Fibroblast of skin of back (primary cell): ENCODE results near the gene PDE1C.

ENCODE experiments used
- DNase-seq: peaks from one replicate; pipeline ENCODE4 v3.0.0-alpha.2; 2013

The PDE1C gene

DNA sequence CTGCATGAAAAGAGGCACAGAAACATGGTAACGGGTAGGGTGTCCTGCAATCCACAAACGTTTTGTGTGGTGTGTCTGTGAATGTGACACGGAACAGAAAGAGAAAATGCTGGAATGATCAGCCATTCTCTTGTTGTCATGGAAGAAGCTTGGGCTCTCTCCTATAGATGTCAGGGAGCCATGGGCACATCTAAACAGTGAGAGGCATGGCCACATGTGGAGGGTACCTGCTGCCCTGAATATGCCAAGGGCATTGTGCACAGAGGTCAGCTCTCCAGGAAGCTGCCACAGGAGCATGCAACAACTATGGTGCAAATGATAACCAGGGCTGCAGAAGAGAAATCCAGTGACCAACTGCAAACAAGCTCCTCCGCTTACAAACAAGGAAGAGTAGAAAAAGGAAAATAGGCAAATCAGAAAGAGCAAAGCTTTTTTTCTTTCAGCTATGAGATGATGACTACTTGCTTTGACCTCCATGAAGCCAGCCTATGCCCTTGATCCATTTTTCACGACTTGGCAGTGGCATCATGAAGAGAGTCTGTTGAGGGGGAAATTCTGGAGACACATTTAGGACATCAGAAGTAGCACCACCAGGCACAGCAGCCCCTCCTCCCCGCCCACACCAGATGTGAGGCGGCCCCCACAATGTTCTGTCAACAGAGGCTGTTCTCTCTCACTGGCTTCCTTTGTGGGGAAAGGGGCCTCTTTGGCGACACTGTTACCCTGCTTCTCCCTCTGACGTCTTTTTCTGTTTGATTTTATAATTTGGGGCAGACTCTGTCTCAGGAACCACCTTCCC, 4.8 kb upstream of the PDE1C start:
- no peak for DNase-seq

- DNase-seq: no peak
Observed at GRCh38 chr7:32073533-32073932, 3.3 kb upstream of the PDE1C start.

DNA sequence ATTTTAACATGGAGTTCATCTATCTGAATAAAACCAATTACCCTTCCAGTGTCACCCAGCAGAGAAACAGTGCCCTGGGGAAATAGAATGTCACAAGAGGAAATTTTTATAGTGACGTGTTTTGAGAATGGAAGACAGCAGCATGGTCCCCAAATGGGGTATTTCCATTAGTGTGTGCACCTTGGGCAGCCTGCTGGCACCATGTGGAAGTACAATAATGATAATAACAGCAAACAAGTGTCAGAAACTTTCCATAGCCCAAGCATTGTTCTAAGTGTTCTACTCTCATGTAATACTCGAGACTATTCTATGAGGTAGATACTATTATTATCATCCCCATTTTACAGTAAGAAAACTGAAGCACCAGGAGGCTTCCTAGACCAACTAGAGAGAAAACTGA, 2.2 kb upstream of the PDE1C start:
- DNase-seq: no peak

DNA sequence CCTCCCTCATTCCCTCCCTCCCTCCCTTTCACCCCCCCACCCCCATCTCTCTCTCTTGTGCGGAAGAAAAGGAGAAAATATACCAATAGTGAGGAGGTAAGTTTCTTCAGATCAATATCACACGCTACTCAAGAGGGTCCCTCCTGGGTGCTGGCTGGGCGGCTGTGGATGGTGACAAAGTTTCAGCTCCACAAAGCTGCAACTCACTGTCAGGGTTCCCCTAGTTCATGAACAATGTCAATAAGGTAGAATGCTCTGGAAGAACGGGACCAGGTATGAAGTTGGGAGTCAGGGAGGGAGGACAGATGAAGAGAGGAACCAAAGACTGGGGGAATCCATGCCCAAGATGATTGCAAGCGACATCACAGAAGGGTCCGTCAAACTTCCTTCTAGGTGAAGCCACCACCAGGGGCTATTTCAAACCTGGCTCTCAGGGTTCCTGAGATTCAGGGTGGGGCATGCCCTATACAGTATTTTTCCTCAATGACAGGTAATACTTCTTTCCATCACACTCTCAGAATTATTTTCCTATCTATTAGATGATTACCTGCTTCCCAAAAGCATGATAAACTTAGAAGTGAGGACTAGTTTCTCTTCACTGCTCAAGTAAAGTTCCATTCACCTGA, 1.4 kb upstream of the PDE1C start:
- no peak for DNase-seq

- DNase-seq: no peak
Observed at GRCh38 chr7:32070051-32070405, 179 bp downstream of the PDE1C start.

GRCh38 chr7:32069116-32069650, 1.0 kb downstream of the PDE1C start:
- no peak for DNase-seq

- DNase-seq: no peak
Observed at GRCh38 chr7:32068411-32069101, 1.7 kb downstream of the PDE1C start.

DNA sequence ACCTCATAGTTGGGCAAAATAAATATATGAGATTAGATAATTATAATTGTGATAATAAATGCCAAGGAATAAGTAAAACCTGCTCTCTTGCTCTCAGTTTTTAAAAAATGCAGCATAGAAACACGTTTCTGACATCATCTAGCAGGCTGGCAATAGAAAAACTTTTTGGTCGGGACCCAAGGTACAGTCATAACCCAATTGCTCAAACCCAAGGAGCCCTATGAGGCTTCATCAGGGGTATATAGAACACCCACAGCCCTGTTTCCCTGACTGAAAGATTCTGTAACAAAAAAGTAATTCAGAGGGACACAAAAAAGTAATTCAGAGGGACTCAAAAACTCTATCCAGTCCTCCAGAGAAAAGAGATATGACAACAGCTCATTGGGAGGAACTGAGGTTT, 3.8 kb downstream of the PDE1C start:
- no peak for DNase-seq

- no peak for DNase-seq
Observed at GRCh38 chr7:32063614-32064013, 6.6 kb downstream of the PDE1C start.

DNA sequence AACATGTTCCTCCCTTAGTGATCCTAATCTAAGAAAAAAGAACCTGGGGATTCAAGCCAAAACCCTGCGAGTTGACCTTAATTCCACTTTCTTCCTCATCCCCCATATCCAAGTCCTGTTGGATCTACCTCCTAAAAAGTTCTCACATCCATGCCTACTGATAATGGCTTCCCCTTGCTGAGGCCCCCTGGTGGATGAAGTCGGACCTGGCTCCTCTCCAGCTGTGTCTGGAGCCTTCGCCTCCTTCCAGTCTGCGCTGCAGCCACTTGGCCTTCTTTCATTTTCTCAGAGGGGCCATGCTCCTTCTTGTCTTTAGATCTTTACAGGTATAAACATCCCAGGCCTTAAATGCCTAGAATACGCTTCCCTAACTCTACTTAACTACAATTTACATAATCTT, 8.1 kb downstream of the PDE1C start:
- no peak for DNase-seq

- no peak for DNase-seq
Observed at GRCh38 chr7:32061346-32061745, 8.9 kb downstream of the PDE1C start.

DNA sequence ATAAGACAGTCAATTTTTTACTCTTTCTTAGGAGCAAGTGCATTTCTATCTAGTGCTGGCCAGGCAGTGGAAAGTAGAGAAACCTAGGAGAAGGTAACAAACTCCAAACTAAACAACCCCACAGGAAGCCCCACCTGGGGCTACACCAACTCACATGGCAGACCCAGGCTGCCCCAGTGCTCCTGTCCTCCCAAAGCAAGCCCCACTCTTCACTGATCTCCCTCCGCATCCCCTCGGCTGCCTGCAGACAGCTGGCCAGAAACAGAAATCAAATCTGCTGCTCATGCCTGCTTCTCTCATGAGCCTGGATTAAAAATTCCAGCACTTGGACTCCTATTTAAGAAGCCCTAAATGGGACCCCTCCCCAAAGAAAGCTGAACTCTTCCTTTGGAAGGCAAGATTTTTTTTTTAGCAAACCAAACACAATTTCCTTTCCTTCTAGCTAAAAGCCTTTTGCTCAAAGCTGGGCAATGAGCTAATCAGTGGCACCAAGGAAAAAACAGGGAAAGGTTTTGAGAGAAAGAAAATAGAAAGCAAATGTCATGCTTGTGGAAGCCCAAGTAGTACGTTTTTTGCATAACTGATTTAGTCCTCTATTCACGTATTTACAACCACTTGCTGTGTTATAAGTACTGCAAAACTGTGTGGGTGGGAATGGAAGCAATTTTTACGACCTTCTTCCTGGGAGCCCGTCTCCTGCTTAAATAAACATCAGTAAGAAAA, 10.8 kb downstream of the PDE1C start:
- DNase-seq: no peak

DNA sequence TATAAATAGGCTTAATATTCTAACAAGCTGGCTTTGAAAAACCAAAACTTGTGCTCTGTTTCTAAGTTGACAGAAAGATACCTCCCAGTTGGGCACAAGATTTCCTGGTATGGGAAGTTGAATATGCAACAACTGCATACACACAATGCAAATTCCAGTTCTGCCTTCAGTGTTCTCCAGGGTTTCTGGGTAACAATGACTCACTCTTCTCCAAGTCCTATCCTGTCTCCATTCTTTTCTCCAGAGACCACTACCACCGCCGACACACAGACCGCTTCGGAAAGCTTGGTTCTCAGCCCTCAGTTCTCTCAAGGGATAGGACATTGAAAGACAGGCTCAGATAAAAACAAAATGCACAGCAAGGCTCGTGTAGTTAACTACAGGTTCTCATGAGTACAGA, 12.2 kb downstream of the PDE1C start:
- DNase-seq: peak; percentile 58

DNA sequence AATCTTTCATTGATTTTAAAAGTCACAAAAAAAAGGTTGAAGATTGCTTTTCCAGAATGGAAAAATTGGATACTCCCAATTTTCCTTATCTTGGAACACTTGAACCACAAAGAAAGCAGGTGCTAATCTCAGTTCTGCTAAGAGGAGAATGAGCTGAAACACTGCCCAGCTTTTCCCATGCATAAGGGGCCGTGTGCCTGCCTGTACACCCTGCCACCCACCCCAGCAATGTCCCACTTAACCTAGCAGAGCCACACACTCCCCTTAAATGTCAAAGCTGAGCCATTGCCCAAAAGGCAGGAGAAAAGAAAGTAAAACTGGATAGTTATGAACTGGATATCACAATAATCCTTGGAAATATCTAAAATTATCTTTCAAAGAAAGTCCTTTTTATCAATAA, 13.4 kb downstream of the PDE1C start:
- no peak for DNase-seq

GRCh38 chr7:32053204-32053603, 17.0 kb downstream of the PDE1C start:
- no peak for DNase-seq

- DNase-seq: no peak
Observed at GRCh38 chr7:32051128-32051527, 19.1 kb downstream of the PDE1C start.

GRCh38 chr7:32049599-32049998, 20.6 kb downstream of the PDE1C start:
- no peak for DNase-seq

DNA sequence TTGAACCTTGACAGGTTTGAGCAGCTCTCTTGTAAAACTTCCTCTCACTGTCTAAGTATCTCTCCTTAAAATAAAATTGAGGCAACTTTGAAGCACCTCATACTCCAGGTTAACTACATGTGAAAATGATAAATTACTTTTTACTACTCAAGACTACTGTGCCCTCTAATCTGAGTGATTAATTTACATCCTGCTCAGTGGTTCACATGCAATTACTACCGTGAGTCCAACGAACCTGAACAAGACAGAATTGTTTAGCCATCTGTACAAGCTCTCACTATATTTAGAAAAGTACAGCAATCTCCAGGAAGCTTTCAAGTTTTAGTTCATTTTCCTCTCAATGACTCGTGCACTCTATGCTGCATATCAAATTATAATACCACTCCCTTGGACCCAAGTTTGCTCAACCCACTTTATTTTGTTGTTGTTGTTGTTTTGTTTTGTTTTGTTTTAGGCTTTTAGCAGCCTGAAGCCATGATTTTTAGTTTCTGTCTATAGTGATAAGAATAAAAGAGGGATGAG, 21.2 kb downstream of the PDE1C start:
- DNase-seq: no peak

DNA sequence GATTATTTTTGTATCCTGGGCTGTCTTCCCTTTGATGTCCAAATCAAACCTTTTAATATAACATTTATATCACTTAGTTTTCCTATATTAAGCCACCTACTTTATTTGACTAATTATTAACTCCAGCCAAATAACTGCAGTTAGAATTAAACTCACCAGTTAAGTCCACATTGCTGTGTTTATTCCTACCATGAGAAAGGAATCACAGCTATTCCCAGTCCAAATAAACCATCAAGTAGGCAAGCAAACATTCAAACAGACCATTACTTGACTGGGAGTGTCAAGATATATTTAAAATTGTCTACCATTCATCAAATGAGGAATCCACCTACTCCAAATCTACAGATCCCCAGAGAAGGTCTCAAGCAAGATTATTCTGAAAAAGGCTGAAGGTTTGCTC, 22.4 kb downstream of the PDE1C start:
- DNase-seq: no peak

DNA sequence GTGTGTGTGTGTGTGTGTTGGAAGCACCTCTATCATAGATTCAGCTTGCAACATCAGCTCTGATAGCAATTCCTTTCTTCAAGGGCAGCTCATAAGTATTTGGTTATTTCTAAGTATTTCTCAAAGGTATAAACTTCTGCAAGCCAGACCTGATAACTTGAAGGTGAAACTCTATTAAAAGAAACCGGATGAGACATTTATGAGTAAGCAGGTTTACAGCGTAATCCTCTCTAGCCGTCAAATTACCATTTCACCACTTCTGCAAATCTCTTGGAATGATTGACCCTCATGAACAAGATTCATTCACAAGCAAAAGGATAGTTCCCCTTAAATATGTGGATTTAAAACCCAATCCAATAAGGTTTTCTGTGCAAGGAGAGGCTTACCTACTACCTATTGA, 23.1 kb downstream of the PDE1C start:
- no peak for DNase-seq

DNA sequence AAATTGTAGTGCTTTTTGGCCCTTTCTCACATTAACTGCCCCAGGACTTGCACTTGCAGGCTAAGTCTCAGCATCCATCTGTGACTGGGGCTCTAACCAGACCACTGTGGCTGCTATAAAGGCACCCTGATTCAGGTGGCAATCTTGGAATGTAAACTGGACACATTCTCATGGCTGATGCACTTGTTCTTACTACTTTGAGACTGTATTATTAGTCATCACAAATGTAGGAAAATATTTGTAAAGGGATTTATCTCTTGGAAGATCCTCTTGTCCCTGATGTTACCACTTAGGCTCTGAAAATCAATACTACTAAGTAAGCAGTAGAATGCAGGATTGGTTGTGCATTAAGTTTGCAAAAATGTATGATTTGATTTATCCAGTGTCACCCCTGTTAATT, 25.0 kb downstream of the PDE1C start:
- no peak for DNase-seq

- no peak for DNase-seq
Observed at GRCh38 chr7:32044739-32045138, 25.5 kb downstream of the PDE1C start.

- no peak for DNase-seq
Observed at GRCh38 chr7:32043688-32044087, 26.5 kb downstream of the PDE1C start.
